GM23338 (cell line): ENCODE data around the gene AMIGO1. TPM values are rescaled to one million over a fixed set of nuclear protein-coding genes. Genes with fewer than 3 reads are reported as not detected.
A peak's percentile ranks its signal among the peaks of the same experiment; 100 is the strongest.

Experiments used
- ATAC-seq: fragments of 200-7000 bp; cut with Tn5 transposase; 3 replicates; pipeline ENCODE4 v1.9.1; 2020
- DNase-seq: peaks from one replicate; pipeline ENCODE4 v3.0.0-alpha.2; 2015; ENCODE audit warnings: low spot score
- H2AFZ ChIP-seq: fragments of 200-600 bp; sonication (generic); 2 replicates; pipeline ENCODE4 v1.8.0; 2016; ENCODE audit warnings: antibody characterized with exemption, mild to moderate bottlenecking, moderate library complexity
- H3F3A ChIP-seq: fragments of 200-600 bp; sonication (generic); replicated peaks from 2 replicates; pipeline ENCODE4 v1.8.0; 2017; ENCODE audit warnings: antibody characterized with exemption, mixed run types, low read depth
- H3K27ac ChIP-seq: fragments of 200-600 bp; sonication (generic); 2 replicates; pipeline ENCODE4 v1.6.1; 2016; ENCODE audit warnings: low read depth
- H3K27me3 ChIP-seq: fragments of 200-600 bp; sonication (generic); 2 replicates; pipeline ENCODE4 v1.8.0; 2016; ENCODE audit warnings: mild to moderate bottlenecking, mixed run types, moderate library complexity; ENCODE audit not compliant: insufficient read depth
- H3K36me3 ChIP-seq: fragments of 200-600 bp; sonication (generic); 2 replicates; pipeline ENCODE4 v1.8.0; 2016; ENCODE audit warnings: mild to moderate bottlenecking; ENCODE audit not compliant: insufficient read depth
- H3K4me1 ChIP-seq: fragments of 200-600 bp; sonication (generic); 2 replicates; pipeline ENCODE4 v1.8.0; 2016; ENCODE audit warnings: mild to moderate bottlenecking, moderate library complexity; ENCODE audit not compliant: insufficient read depth
- H3K4me2 ChIP-seq: fragments of 200-600 bp; sonication (generic); 2 replicates; pipeline ENCODE4 v1.7.1; 2017; ENCODE audit warnings: mixed run types
- H3K4me3 ChIP-seq: fragments of 200-600 bp; sonication (generic); 2 replicates; pipeline ENCODE4 v1.6.1; 2016; ENCODE audit warnings: mixed run types
- H3K79me2 ChIP-seq: fragments of 200-600 bp; sonication (generic); replicated peaks from 2 replicates; pipeline ENCODE4 v1.8.0; 2017; ENCODE audit warnings: mild to moderate bottlenecking; ENCODE audit not compliant: insufficient read depth
- H3K9me2 ChIP-seq: fragments of 200-600 bp; sonication (generic); 2 replicates; pipeline ENCODE4 v1.8.0; 2017; ENCODE audit not compliant: insufficient read depth
- H4K20me1 ChIP-seq: fragments of 200-600 bp; sonication (generic); replicated peaks from 2 replicates; pipeline ENCODE4 v1.8.0; 2017; ENCODE audit warnings: mild to moderate bottlenecking; ENCODE audit not compliant: insufficient read depth
- H3K27ac Mint-ChIP-seq: 2 replicates; pipeline ENCODE4 v1.8.0; 2020; ENCODE audit warnings: inconsistent platforms, mild to moderate bottlenecking, moderate library complexity, mixed read lengths
- H3K27me3 Mint-ChIP-seq: 3 replicates; pipeline ENCODE4 v1.8.0; 2022; ENCODE audit warnings: low read depth, mild to moderate bottlenecking, moderate library complexity, mixed read lengths, inconsistent platforms; ENCODE audit not compliant: insufficient read depth, poor library complexity
- H3K36me3 Mint-ChIP-seq: 3 replicates; pipeline ENCODE4 v1.8.0; 2021; ENCODE audit warnings: low read depth, mild to moderate bottlenecking, inconsistent platforms, moderate library complexity, mixed read lengths
- H3K4me1 Mint-ChIP-seq: 3 replicates; pipeline ENCODE4 v1.8.0; 2020; ENCODE audit warnings: mild to moderate bottlenecking, inconsistent platforms, mixed read lengths
- H3K4me3 Mint-ChIP-seq: 3 replicates; pipeline ENCODE4 v1.8.0; 2021; ENCODE audit warnings: moderate library complexity, mild to moderate bottlenecking, inconsistent platforms, mixed read lengths
- H3K9me3 Mint-ChIP-seq: 3 replicates; pipeline ENCODE4 v1.8.0; 2020; ENCODE audit warnings: moderate library complexity, mild to moderate bottlenecking, inconsistent platforms, mixed read lengths
- ETS1 ChIP-seq: IDR thresholded peaks from 2 replicates; pipeline ENCODE4 v1.6.1; 2016; ENCODE audit warnings: antibody characterized with exemption
- EZH2 ChIP-seq: fragments of 200-600 bp; sonication (generic); IDR thresholded peaks from one replicate; pipeline ENCODE4 v1.8.0; 2017; ENCODE audit warnings: antibody characterized with exemption, mild to moderate bottlenecking, low read depth; ENCODE audit not compliant: unreplicated experiment
- EZH2phosphoT487 ChIP-seq: fragments of 200-600 bp; sonication (generic); IDR thresholded peaks from one replicate; pipeline ENCODE4 v1.8.1; 2018; ENCODE audit warnings: antibody characterized with exemption; ENCODE audit not compliant: unreplicated experiment
- REST ChIP-seq: IDR thresholded peaks from one replicate; pipeline ENCODE4 v1.6.1; 2018; ENCODE audit warnings: antibody characterized with exemption; ENCODE audit not compliant: unreplicated experiment
- ZNF114 ChIP-seq: fragments of 250-450 bp; sonication (Bioruptor Pico); IDR thresholded peaks from 2 replicates; pipeline ENCODE4 v1.5.0; 2020; ENCODE audit warnings: mild to moderate bottlenecking, moderate library complexity
- polyA plus RNA-seq: library from polyadenylated mRNA; unstranded; fragments of >200 nt; fragmentation: Nextera tagmentation; extraction: Ambion mirVana; gene quantifications from 2 replicates; pipeline ENCODE4 v1.2.1, GENCODE V29; 2016
- total RNA-seq: library from RNA; depleted of rRNA; stranded (reverse); fragments of >200 nt; shearing (Covaris generic); gene quantifications from 2 replicates; pipeline ENCODE4 v1.2.3, GENCODE V29; 2014
- TF ChIP-seq, protein P1 (sequence below), 2 experiments: fragments of 200-600 bp in 1 of 2; sonication (generic) in 1 of 2; conservative IDR thresholded peaks; 2 replicates each; pipeline versions ENCODE4 v1.5.1 to v1.6.1; 2016 to 2017; ENCODE audit warnings: antibody characterized with exemption in 2 of 2, low read depth in 2 of 2, mild to moderate bottlenecking in 2 of 2, moderate library complexity in 1 of 2

AMIGO1 gene
- total and polyA plus RNA-seq, 2 experiments from 2014 or later, result 0.53 to 3.8 TPM

- peaks cover 16% of the 10 kb centered on the region for H3K4me1 ChIP-seq
- no peak overlapping the region for H3K4me3 ChIP-seq
- H4K20me1 ChIP-seq, result no peaks in the 10 kb centered on the region
- no peak overlapping the region for H3K27ac ChIP-seq
- Mint-ChIP-seq H3K4me1 (peaks cover 28% of the 10 kb centered on the region), H3K4me3 (no peak overlapping the region), H3K27ac (no peak overlapping the region), H3K27me3 (peaks cover 12% of the 10 kb centered on the region), H3K36me3 (peaks cover 11% of the 10 kb centered on the region), H3K9me3 (no peaks in the 10 kb centered on the region)
- H2AFZ ChIP-seq, result no peak overlapping the region
- no peaks in the 10 kb centered on the region for H3K27me3 ChIP-seq
- no peaks in the 10 kb centered on the region; the same call in 1 of the 2 replicates for H3K9me2 ChIP-seq
- DNase-seq (no peak), ATAC-seq (no peak)
- no peak for TF ChIP-seq ZNF114 (CRISPR knock-in tag)
- TF ChIP-seq, protein P1, sequence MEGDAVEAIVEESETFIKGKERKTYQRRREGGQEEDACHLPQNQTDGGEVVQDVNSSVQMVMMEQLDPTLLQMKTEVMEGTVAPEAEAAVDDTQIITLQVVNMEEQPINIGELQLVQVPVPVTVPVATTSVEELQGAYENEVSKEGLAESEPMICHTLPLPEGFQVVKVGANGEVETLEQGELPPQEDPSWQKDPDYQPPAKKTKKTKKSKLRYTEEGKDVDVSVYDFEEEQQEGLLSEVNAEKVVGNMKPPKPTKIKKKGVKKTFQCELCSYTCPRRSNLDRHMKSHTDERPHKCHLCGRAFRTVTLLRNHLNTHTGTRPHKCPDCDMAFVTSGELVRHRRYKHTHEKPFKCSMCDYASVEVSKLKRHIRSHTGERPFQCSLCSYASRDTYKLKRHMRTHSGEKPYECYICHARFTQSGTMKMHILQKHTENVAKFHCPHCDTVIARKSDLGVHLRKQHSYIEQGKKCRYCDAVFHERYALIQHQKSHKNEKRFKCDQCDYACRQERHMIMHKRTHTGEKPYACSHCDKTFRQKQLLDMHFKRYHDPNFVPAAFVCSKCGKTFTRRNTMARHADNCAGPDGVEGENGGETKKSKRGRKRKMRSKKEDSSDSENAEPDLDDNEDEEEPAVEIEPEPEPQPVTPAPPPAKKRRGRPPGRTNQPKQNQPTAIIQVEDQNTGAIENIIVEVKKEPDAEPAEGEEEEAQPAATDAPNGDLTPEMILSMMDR (conservative IDR thresholded peaks at IDR 0.05; ENCODE audit: low read depth in 2 of 2), result no peak
- H3F3A ChIP-seq, result no peaks in the 10 kb centered on the region
- no peak overlapping the region for H3K4me2 ChIP-seq
- no peaks in the 10 kb centered on the region for H3K36me3 ChIP-seq
- H3K79me2 ChIP-seq, result no peaks in the 10 kb centered on the region
Measured at GRCh38 chr1:109500941-109501381, 8.6 kb downstream of the AMIGO1 start.

DNA sequence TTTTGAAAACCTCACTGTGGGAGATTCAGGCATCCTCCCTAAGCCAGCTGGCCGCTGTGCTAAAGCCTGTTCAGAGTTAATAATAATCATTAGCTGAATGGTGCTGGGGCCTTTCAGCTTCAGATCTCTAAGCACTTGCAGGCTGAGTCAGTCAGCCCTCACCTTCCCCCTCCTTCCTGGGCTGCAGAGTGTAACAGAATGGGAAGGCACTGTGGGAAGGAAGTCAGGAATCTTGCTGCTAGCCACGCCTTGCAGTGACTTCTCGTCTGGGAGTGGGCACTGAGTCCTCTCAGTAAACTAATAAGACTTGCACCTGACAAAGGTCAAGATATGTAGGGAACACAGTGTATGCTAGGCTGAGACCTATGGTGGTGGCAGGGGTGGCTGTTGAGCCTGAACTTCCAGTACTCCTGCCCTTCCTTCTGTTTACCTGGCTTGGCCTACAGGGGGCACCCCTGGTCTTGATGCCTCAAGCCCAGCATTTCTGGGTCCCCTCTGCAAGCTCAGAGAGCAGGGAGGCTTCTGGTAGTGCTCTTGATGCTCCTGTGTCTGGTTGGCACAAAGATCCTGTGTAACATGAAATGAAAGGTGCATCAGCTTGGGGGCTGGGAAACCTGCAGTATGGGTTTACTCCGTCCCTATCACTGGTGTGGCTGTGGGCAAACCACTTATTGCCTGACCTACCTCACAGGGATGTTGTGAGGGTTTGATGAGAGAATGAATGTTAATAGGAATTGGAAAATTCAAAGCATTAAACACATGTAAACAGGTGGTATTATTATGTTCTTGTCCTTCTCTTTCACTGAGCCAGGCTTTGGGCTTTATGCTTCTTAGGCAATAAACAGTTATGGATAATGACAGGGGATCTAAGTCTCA is 9.6 kb downstream of the AMIGO1 start:
- Histone ChIP-seq H3K4me1 (peaks cover 16% of the 10 kb centered on the region), H3K79me2 (no peaks in the 10 kb centered on the region), H3F3A (no peaks in the 10 kb centered on the region), H2AFZ (no peak overlapping the region), H4K20me1 (no peaks in the 10 kb centered on the region), H3K4me3 (no peak overlapping the region), H3K9me2 (no peaks in the 10 kb centered on the region), H3K36me3 (no peaks in the 10 kb centered on the region), H3K27ac (no peak overlapping the region), H3K4me2 (no peak overlapping the region), H3K27me3 (no peaks in the 10 kb centered on the region)
- H3K27me3 Mint-ChIP-seq, result peaks cover 14% of the 10 kb centered on the region
- ATAC-seq (peak; percentile 74), DNase-seq (peak; percentile 90)
- no peak overlapping the region for H3K27ac Mint-ChIP-seq
- TF ChIP-seq, protein P1 (conservative IDR thresholded peaks at IDR 0.05; ENCODE audit: low read depth in 2 of 2), result peak; percentile 73 to 83
- TF ChIP-seq ETS1 (no peak), EZH2 (no peak), EZH2phosphoT487 (no peak), REST (no peak)
- no peak overlapping the region for H3K4me3 Mint-ChIP-seq
- H3K36me3 Mint-ChIP-seq, result peaks cover 11% of the 10 kb centered on the region
- peaks cover 28% of the 10 kb centered on the region for H3K4me1 Mint-ChIP-seq
- H3K9me3 Mint-ChIP-seq, result no peaks in the 10 kb centered on the region
